HG02763 (cell line): ENCODE data around the gene GAPDH.
"Not testable (repeated sequence)": the region's sequence is repeated elsewhere in the genome, so short reads cannot be mapped to it uniquely, and the experiment has no call there.

Experiments
- ATAC-seq: cut with Tn5 transposase; IDR thresholded peaks from one replicate; pipeline ENCODE4 v1.9.1; 2021; ENCODE audit warnings: mild to moderate bottlenecking, moderate library complexity; ENCODE audit not compliant: unreplicated experiment

Gene GAPDH

GRCh38 chr12:6533923-6534694 is at the start of gene GAPDH:
Gene GAPDH, plus strand, starts transcription at chr12:6534517. Its CDS starts 316 bp downstream, at chr12:6534833.
- ATAC-seq, result peak; percentile 58

GRCh38 chr12:6488240-6488639 is 46.1 kb upstream of the GAPDH start:
- ATAC-seq, result no peak

- ATAC-seq, result no peak
Observed at GRCh38 chr12:6489449-6489848, 44.9 kb upstream of the GAPDH start.

- ATAC-seq, result not testable (repeated sequence)
Observed at GRCh38 chr12:6490673-6491072, 43.6 kb upstream of the GAPDH start.

- peak; percentile 79 for ATAC-seq
Observed at GRCh38 chr12:6492838-6493496, 41.4 kb upstream of the GAPDH start, which contains the start of gene MRPL51. Gene MRPL51, minus strand, starts transcription at chr12:6493262. Its CDS starts 126 bp downstream, at chr12:6493136.

- peak; percentile 86 for ATAC-seq
Observed at GRCh38 chr12:6493497-6494257, 40.6 kb upstream of the GAPDH start, which contains the start of gene NCAPD2. Gene NCAPD2, plus strand, starts transcription at chr12:6494102. Its CDS starts 997 bp downstream, at chr12:6495099.

- ATAC-seq, result no peak
Observed at GRCh38 chr12:6494258-6494743, 40.0 kb upstream of the GAPDH start.

GRCh38 chr12:6494968-6495367 is 39.3 kb upstream of the GAPDH start:
- ATAC-seq, result no peak

- ATAC-seq, result not testable (repeated sequence)
Observed at GRCh38 chr12:6497291-6497690, 37.0 kb upstream of the GAPDH start.

GRCh38 chr12:6500466-6500865 is 33.9 kb upstream of the GAPDH start:
- no peak for ATAC-seq

- ATAC-seq, result no peak
Observed at GRCh38 chr12:6507102-6507998, 27.0 kb upstream of the GAPDH start.

GRCh38 chr12:6508087-6508486 is 26.2 kb upstream of the GAPDH start:
- no peak for ATAC-seq

GRCh38 chr12:6520186-6520585 is 14.1 kb upstream of the GAPDH start:
- no peak for ATAC-seq

- ATAC-seq, result no peak
Observed at GRCh38 chr12:6522193-6522592, 12.1 kb upstream of the GAPDH start.

- ATAC-seq, result no peak
Observed at GRCh38 chr12:6523708-6524107, 10.6 kb upstream of the GAPDH start.

GRCh38 chr12:6524648-6525047 is 9.7 kb upstream of the GAPDH start:
- no peak for ATAC-seq

GRCh38 chr12:6526201-6526600 is 8.1 kb upstream of the GAPDH start:
- no peak for ATAC-seq

GRCh38 chr12:6526766-6527525 is 7.4 kb upstream of the GAPDH start:
- ATAC-seq, result no peak

- no peak for ATAC-seq
Observed at GRCh38 chr12:6527711-6528110, 6.6 kb upstream of the GAPDH start.
